ENCODE data around the gene LIPG.

GRCh38 chr18:49638209-49638785 lies 76.4 kb downstream of the LIPG start:
- TF ChIP-seq TEAD4 (IDR thresholded peaks at IDR 0.05; ENCODE audit: low read length) = no peak
- no peak for TF ChIP-seq TEAD4 (CRISPR knock-in tag; IDR thresholded peaks at IDR 0.05; ENCODE audit: borderline replicate concordance)
- TF ChIP-seq SP2 (IDR thresholded peaks at IDR 0.05; ENCODE audit: extremely low read depth, low read depth, low read length, poor library complexity, severe bottlenecking) = no peak
- no peak for TF ChIP-seq NFXL1 (CRISPR knock-in tag; IDR thresholded peaks at IDR 0.05)

Measured in K562 (cell line).